Small intestine (tissue), 7 donors: ENCODE results near the gene CDK4. TPM values are rescaled to one million over a fixed set of nuclear protein-coding genes. Genes with fewer than 3 reads are reported as not detected.
A peak's percentile ranks its signal among the peaks of the same experiment; 100 is the strongest.

Experiments
- DNase-seq, 2 donors: peaks; one replicate each; pipeline versions ENCODE4 v3.0.0 to v3.0.0-alpha.2; 2013
- FAIRE-seq: peaks from 2 replicates; lab custom pipeline; 2012; peaks lifted over from hg19 to GRCh38; lab: Jason Lieb, UNC
- H3K27ac ChIP-seq, 3 donors: one replicate each; pipeline ENCODE4 v1.5.1; 2013; ENCODE audit warnings: low read length in 2 of 3, mild to moderate bottlenecking in 2 of 3, control low read depth in 1 of 3, inconsistent platforms in 1 of 3, low read depth in 1 of 3, moderate library complexity in 1 of 3
- H3K27me3 ChIP-seq, 3 donors: one replicate each; pipeline ENCODE4 v1.6.1; 2013; ENCODE audit warnings: low read length in 3 of 3, inconsistent platforms in 1 of 3; ENCODE audit not compliant: control insufficient read depth in 3 of 3, insufficient read depth in 3 of 3
- H3K36me3 ChIP-seq, 3 donors: one replicate each; pipeline ENCODE4 v1.6.1; 2013; ENCODE audit warnings: low read length in 3 of 3, inconsistent platforms in 1 of 3, low read depth in 1 of 3, mild to moderate bottlenecking in 1 of 3, moderate library complexity in 1 of 3; ENCODE audit not compliant: control insufficient read depth in 3 of 3, insufficient read depth in 2 of 3
- H3K4me1 ChIP-seq, 3 donors: one replicate each; pipeline ENCODE4 v1.6.1; 2013; ENCODE audit warnings: low read length in 2 of 3, inconsistent platforms in 1 of 3, low read depth in 1 of 3, mild to moderate bottlenecking in 1 of 3, moderate library complexity in 1 of 3; ENCODE audit not compliant: control insufficient read depth in 3 of 3, insufficient read depth in 2 of 3
- H3K4me3 ChIP-seq, 3 donors: one replicate each; pipeline ENCODE4 v1.5.1; 2013; ENCODE audit warnings: low read length in 3 of 3, control low read depth in 1 of 3, inconsistent platforms in 1 of 3, low read depth in 1 of 3, mild to moderate bottlenecking in 1 of 3, moderate library complexity in 1 of 3
- H3K9me3 ChIP-seq, 2 donors: one replicate each; pipeline ENCODE4 v1.6.1; 2013; ENCODE audit warnings: low read depth in 1 of 2, low read length in 1 of 2; ENCODE audit not compliant: control insufficient read depth in 2 of 2, insufficient read depth in 1 of 2
- WGBS, 3 donors: extraction: QIAGEN DNeasy Blood & Tissue Kit; methylation state at CpG; one replicate each; pipeline ENCODE4 v1.1.7; 2013; 5-methylcytosine and 5-hydroxymethylcytosine counted together
- polyA plus RNA-seq, 4 donors: library from polyadenylated mRNA; stranded (reverse) in 3 of 4; unstranded in 1 of 4; fragments of 200-250 nt in 3 of 4; fragments of 120-200 nt in 1 of 4; gene quantifications; one replicate each; pipeline versions ENCODE4 v1.2.1 to v1.2.3, GENCODE V29; 2013
- donor health status: healthy with polysubstance abuse.
- donor health status: control.
- donor health status: control.
- donor health status: Bipolar disorder and iron deficiency.
- donor health status: healthy.

The CDK4 gene
- polyA plus RNA-seq, 4 donors = 13.2 to 225 (median 70.2) TPM

GRCh38 chr12:57758552-57759359 lies 6.6 kb upstream of the CDK4 start:
- H3K27me3 ChIP-seq = peaks cover 0 to 5% (median 2%) of the 10 kb centered on the region in 3 donors
- H3K4me3 ChIP-seq = no peak overlapping the region
- DNase-seq (no peak), FAIRE-seq (no peak)
- no peak overlapping the region for H3K27ac ChIP-seq
- peaks cover 0 to 10% (median 2%) of the 10 kb centered on the region in 3 donors for H3K4me1 ChIP-seq
- H3K9me3 ChIP-seq = no peaks in the 10 kb centered on the region
- whole genome bisulfite sequencing, 3 donors = 90 to 93% (median 91%) methylated on average over 22 to 25 of the region's 25 CpGs
- peaks cover 0 to 28% (median 0%) of the 10 kb centered on the region in 3 donors for H3K36me3 ChIP-seq

- Histone ChIP-seq H3K27me3 (no peaks in the 10 kb centered on the region), H3K36me3 (peaks cover 0 to 28% (median 0%) of the 10 kb centered on the region in 3 donors), H3K9me3 (no peaks in the 10 kb centered on the region), H3K4me1 (peaks cover 0 to 18% (median 2%) of the 10 kb centered on the region in 3 donors), H3K4me3 (no peak overlapping the region), H3K27ac (no peak overlapping the region)
- 87 to 97% (median 95%) methylated on average over 4 of the region's 4 CpGs for WGBS, 3 donors
- FAIRE-seq (no peak), DNase-seq (no peak)
Observed at GRCh38 chr12:57757771-57758170, 5.7 kb upstream of the CDK4 start.

DNA sequence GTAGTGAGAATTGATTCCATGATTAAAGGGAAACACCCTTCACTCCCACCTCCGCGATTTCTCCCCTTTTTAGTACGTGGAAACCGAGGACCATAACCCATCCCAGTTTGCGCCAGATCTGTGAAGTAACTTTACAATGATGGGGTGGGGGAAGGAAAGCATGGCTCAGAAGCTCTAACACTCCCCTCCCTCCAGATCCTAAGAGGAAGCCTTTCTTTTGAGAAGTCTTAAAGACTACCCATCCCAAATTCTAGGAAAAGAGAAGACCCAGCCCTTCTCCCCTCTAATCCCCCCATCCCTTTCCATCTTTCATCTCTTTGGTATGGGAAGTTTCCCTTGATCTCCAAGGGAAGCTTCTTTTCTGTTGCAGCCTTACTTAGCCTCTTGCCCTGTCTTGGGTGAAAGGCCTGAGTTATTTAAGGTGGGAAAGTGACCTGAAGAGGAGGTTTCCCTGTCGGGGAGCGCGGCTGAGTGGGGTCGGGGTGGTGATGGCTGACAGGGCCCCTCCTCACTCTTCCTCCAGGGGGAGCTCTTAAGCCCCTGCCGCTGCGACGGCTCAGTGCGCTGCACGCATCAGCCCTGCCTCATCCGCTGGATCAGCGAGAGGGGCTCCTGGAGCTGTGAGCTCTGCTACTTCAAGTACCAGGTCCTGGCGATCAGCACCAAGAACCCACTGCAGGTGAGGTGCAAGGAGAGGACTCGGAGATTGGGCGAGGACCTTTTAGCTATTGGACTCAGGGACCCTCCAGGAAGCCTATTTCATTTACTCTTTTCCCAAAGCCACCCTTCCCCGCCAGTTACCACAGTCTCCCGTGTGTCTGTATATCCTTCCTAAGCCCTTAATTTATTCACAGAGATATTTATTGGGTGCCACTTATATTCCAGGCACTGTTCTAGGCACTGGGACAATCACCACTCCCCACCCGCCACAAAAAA lies 4.6 kb upstream of the CDK4 start:
- Histone ChIP-seq H3K4me1 (peaks cover 0 to 21% (median 2%) of the 10 kb centered on the region in 3 donors), H3K9me3 (no peaks in the 10 kb centered on the region), H3K4me3 (peak overlapping the region in 2 of 3 donors; percentile 60 to 85), H3K36me3 (peaks cover 0 to 24% (median 0%) of the 10 kb centered on the region in 3 donors), H3K27me3 (no peaks in the 10 kb centered on the region), H3K27ac (peak overlapping the region in 1 of 3 donors; percentile 87)
- FAIRE-seq (no peak), DNase-seq (peak; percentile 51 to 77)
- 33 to 37% (median 35%) methylated on average over 22 of the region's 22 CpGs for WGBS, 3 donors

DNA sequence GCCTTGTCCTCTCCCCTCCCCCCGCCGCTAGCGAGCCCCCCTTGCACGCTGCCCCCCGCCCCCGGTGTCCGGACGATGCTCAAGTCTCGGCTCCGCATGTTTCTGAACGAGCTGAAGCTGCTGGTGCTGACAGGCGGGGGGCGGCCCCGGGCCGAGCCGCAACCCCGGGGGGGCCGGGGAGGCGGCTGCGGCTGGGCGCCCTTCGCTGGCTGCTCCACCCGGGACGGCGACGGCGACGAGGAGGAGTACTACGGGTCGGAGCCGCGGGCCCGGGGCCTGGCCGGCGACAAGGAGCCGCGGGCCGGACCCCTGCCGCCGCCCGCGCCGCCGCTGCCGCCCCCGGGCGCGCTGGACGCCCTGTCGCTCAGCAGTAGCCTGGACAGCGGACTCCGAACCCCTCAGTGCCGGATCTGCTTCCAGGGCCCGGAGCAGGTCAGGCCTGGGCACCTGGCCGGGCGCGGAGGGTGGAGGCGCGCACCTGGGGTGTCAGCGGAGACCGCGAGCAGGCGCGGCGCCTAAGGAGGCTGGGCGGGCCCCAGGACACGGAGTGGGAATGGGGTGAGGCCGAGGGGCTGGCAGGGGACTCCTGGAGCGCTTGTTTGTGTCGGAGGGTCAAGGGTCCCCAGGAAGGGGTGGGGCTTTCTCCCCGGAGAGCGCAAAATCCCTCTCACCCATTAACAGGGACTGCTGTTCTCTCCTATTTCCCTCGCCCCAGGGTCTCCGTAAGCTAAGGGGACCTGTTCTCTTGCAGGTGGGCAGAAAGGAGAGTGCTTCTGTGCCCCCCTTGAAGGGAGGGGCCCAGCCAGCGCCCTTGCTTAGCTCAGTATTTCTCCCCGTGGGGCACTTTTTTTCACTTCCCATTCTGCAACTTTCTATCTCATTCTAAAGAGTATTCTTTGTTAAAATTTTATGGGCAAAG lies 3.6 kb upstream of the CDK4 start:
- no peaks in the 10 kb centered on the region for H3K27me3 ChIP-seq
- FAIRE-seq (no peak), DNase-seq (peak; percentile 61 to 89)
- no peaks in the 10 kb centered on the region for H3K9me3 ChIP-seq
- H3K27ac ChIP-seq = peak overlapping the region; percentile 15 to 87 (median 41)
- peak overlapping the region; percentile 60 to 85 (median 79) for H3K4me3 ChIP-seq
- H3K36me3 ChIP-seq = peaks cover 0 to 28% (median 0%) of the 10 kb centered on the region in 3 donors
- H3K4me1 ChIP-seq = peaks cover 2 to 28% (median 2%) of the 10 kb centered on the region in 3 donors
- 1% methylated on average over 42 to 76 of the region's 76 CpGs for WGBS, 3 donors

- no peak for DNase-seq
- Histone ChIP-seq H3K36me3 (peaks cover 0 to 30% (median 3%) of the 10 kb centered on the region in 3 donors), H3K27me3 (no peaks in the 10 kb centered on the region), H3K27ac (peak overlapping the region in 1 of 3 donors; percentile 87), H3K9me3 (no peaks in the 10 kb centered on the region), H3K4me1 (peaks cover 2 to 28% (median 2%) of the 10 kb centered on the region in 3 donors), H3K4me3 (peak overlapping the region; percentile 60 to 85 (median 79))
- FAIRE-seq = no peak
- WGBS, 3 donors = 0% methylated on average over 1 to 34 of the region's 34 CpGs
Observed at GRCh38 chr12:57755194-57755453, 3.0 kb upstream of the CDK4 start.

DNA sequence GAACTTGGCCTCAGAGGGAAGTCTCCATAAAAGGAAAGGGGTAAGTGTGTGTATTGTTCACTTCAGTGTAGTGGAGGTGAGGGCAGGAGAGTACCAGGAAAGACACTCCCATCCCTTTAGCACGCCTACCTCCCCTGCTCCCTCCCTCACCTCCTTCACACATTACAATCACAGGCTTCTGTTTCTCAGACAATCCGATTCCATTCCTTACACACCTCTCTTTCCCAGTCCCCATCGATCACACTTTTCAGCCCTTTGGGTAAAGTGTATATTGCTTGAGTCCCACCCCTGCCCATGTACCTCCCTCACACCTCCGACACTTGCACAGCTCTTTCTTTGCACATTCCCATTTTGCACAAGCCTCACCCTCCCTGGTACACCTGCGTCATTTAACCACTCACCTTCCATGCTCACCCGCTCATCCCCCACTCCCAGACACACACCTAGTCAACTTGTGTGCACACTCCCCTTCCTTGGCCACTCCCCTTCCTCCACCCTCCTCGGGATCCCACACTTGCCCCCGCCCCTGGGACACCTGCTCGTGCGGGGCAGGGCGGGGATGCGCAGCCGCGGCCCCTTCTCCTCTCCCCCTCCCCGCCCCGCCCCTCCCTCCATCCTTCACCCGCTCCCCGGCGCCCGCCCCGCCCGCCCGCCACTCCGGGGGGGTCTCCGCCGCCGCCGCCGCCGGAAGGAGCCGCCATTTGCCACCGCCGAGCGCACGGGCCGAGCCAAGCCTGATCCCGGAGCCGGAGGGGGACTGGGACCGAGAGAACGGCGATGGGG lies 2.5 kb upstream of the CDK4 start, which contains the start of gene MARCHF9:
Gene MARCHF9, plus strand, starts transcription at position 693 of the 783 bp plus-strand sequence. CDS start 426 bp downstream, outside the sequence.
- no peaks in the 10 kb centered on the region for H3K9me3 ChIP-seq
- DNase-seq (peak; percentile 88 to 93), FAIRE-seq (no peak)
- 0 to 1% (median 1%) methylated on average over 19 to 41 of the region's 41 CpGs for WGBS, 3 donors
- peak within 1 kb of the TSS; percentile 15 to 87 (median 41) for H3K27ac ChIP-seq
- H3K36me3 ChIP-seq = peaks cover 0 to 34% (median 3%) of the 10 kb centered on the region in 3 donors
- H3K4me1 ChIP-seq = peaks cover 2 to 28% (median 2%) of the 10 kb centered on the region in 3 donors
- no peaks in the 10 kb centered on the region for H3K27me3 ChIP-seq
- peak within 1 kb of the TSS; percentile 60 to 85 (median 79) for H3K4me3 ChIP-seq

DNA sequence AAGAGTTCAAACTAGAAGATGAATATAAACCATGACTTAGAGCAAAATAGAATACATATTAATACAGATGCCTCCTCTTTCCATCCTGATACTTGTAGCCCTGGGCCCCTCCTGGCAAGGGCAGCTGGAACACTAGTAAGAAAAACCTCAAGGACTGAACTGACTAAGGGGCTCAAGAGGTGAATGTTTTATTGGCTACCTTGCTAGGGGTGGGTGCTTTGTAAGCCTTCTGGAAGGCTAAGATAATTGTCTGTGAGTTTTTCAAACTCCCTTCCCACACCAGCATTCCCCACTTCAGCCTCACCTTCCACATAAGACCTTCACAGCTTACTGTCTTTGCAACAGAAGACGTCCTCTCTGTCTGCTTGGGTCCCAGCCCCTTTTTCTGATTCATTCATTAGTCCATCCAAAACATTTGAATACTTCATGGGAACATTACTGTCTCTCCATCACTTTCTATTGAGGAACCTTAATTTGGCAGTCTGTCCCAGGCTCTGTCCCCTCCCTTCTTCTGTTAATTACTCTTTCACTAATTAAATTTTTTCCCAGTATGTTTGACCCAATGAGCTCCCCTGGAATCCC lies 1.7 kb upstream of the CDK4 start:
- peaks cover 3 to 37% (median 3%) of the 10 kb centered on the region in 3 donors for H3K36me3 ChIP-seq
- 26 to 36% (median 32%) methylated on average over 1 of the region's 1 CpG for WGBS, 3 donors
- DNase-seq (no peak), FAIRE-seq (no peak)
- peaks cover 2 to 28% (median 2%) of the 10 kb centered on the region in 3 donors for H3K4me1 ChIP-seq
- H3K27me3 ChIP-seq = no peaks in the 10 kb centered on the region
- no peaks in the 10 kb centered on the region for H3K9me3 ChIP-seq
- H3K4me3 ChIP-seq = no peak overlapping the region
- peak overlapping the region in 1 of 3 donors; percentile 87 for H3K27ac ChIP-seq
